ENCODE results near the gene SLC25A21.
"Not testable (repeated sequence)": the region's sequence is repeated elsewhere in the genome, so short reads cannot be mapped to it uniquely, and the experiment has no call there.

SLC25A21 gene

GRCh38 chr14:37036669-37037341 is 135.6 kb downstream of the SLC25A21 start:
- no peak for DNase-seq

DNA sequence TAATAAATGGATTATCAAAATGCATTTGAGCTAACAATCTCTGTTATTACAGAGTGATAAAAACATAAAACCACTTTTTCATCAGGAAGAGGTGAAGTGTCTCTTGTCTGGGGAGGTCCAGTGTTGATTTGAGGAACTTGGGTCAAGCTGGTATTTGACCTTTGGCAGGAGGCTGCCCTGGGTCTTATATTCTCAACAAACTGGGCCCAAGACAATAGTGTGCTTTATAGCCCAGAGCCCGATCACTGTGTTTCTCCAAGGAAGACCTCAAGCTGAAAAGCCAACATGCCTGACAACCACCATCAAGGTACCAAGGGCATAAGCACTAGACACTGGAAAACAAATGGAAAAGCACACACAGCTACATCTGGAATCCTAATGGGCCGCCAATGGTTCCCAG is 137.0 kb downstream of the SLC25A21 start:
- DNase-seq = no peak

- DNase-seq = no peak
These were observed 137.8 kb downstream of the SLC25A21 start for GRCh38 chr14:37034410-37035285.

- no peak for DNase-seq
These were observed 139.5 kb downstream of the SLC25A21 start for GRCh38 chr14:37032863-37033262.

DNA sequence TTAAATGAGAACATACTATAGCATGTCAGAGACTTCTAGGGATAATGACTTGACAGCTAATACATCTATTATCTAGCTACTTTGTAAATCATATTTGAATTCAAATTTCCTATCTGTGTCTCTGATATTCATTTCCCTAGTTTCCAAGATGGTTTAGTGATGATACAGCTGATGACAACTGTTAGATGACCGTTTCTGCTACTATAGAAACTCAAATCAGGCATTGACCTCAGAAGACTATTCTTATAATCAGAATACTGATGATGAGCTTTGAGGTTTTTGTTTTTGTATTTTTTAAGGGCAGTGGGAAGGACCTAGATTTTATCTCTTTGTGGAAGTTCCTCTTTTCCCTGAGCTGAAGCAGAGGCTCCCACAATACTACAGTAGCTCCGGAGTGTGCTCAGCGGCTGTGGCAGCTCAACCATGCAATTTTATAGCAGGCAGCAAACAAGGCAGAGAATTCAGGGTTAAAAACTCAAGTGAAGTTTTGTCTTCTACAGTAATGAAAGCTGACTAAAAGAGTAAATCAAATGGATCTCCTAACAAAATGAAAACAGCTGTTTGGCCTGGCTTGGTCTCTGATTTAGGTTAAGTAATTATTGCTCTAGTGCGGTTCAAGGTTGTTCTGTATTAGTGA is 145.1 kb downstream of the SLC25A21 start:
- DNase-seq = no peak

DNA sequence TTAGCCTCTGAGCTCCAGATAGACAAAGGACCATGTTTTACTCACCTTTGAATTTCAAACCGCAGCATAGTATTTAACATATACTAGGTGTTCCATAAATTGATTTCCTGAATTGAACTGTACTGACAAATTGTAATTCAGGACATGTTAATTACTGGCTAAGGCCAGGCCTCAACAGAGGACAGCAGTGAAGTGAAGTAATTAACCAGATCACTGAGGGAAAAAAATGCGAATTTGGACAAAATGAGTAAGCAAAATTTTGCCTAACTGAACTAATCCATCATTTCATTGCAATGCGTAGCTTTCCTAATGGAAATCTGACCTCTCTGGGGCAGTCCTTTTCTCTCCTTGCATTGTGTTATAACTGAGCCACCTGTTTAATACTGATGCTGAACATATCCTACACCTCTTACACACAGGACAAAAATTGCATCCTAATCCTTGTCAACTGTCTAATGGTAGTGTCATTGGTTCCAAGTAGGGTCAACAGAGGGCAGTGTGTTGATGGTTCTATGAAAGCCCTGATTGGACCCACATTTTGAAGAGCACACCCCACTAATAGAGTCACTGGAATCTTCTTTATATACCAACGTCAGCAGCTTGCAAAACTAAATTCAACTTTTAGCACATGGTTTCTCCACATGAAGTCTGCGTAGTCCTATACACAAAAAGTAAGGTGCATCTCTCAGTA is 148.4 kb downstream of the SLC25A21 start:
- no peak for DNase-seq

DNA sequence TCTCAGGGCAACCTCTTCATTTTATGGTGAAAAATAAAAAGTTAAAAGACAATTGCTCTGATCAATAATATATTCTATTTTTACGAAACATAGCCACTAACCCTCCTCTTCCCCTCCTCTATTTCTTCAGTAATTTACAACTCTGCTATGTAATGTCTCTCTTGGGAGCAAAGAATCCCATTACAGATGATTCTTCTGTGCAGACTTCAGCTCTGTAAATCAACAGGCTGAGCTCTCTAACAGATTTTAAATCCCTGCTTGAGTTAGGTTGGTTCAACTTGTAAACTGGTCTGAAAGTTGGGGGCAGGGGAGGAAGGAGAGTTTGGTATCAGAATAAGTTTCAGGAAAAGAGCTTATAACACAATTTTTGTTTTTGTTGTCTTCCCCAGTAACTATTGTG is 151.0 kb downstream of the SLC25A21 start:
- DNase-seq = no peak

- DNase-seq = no peak
These were observed 152.9 kb downstream of the SLC25A21 start for GRCh38 chr14:37019488-37019887.

GRCh38 chr14:37018571-37019240 is 153.7 kb downstream of the SLC25A21 start:
- no peak for DNase-seq

DNA sequence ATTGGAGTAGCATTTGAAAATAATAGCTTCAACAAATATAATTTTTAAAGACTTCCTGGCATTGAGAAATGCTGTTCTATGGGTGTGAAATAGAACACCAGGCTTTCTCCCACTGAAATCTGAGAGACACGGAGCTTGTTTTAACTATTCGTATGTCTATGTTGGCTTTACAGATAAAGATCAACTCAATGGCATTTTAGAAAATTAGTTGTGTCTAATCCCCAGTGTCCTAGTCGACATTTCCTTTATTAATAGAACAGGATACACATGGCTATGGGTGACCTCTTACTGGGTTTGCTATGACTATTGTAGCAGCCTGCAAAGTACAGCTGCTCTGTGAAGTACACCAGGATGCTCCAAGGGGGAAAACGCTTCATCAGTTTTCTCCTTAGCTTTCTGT is 159.3 kb downstream of the SLC25A21 start:
- DNase-seq = no peak

DNA sequence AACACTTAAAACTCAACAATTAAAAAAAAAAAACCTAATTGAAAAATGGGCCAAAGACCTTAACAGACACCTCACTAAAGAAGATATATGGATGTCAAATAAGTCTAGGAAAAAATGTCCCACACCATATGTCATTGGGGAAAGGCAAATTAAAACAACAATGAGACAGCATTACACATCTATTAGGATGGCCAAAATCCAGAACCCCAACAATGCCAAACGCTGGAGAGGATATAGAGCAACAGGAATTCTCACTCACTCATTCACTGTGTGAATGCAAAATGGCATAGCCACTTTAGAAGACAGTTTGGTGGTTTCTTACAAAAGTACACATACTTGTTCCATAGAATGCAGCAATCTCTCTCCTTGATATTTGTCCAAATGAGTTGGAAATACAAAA is 173.7 kb downstream of the SLC25A21 start:
- no peak for DNase-seq

- no peak for DNase-seq
These were observed 174.6 kb downstream of the SLC25A21 start for GRCh38 chr14:36997843-36998242.

DNA sequence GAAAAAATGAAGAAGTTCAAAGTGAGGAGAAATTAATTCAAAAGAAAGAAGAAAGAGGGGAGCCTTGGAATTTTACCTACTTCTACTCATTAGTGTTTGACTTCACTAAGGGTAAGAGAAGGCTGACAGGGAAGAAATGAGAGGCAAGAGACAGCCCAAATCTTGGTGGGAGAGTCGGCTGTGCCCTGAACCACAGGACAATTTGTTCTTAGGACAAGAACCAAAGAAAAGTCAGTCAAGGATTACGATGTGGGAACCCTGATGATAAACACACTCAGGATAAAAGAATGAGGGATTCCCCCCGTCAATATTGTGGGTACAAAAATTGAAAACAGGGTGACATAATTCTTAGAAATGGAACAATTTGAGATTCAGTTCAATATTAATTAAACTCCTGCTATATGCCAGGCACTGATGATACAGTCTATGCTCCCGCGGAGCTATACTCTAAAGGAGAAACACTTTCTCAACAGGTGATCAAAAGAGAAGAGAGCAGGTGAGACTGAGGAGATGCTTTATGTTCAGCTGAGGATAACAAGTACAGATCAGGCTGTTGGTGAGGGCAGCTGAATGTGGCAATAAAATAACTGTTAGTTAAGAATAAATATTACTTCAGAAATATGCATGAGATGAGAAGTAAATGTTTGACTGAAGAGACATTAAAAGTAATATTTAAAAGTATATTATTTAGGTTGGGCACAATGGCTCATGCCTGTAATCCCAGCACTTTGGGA is 175.4 kb downstream of the SLC25A21 start:
- DNase-seq = no peak

- DNase-seq = no peak
These were observed 176.1 kb downstream of the SLC25A21 start for GRCh38 chr14:36996133-36996856.

DNA sequence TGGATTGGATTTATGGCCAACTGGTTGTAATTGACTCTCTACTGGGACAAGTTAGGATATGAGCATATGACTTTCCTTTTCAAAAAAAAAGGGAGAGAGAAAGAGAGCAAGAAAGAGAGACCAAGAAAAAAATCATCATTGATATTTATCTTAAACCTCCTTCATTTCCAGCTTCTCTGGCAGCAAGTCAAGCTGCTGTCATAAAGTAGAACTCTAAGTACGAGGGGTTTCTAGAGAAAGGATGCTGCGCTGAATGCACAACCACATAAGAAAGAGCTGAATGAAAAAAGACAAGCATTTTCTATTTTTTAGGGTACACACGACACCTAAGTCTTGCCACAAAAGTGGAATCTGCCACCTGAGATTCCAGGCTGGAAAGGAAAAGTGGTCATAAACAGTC is 182.6 kb downstream of the SLC25A21 start:
- DNase-seq = no peak

DNA sequence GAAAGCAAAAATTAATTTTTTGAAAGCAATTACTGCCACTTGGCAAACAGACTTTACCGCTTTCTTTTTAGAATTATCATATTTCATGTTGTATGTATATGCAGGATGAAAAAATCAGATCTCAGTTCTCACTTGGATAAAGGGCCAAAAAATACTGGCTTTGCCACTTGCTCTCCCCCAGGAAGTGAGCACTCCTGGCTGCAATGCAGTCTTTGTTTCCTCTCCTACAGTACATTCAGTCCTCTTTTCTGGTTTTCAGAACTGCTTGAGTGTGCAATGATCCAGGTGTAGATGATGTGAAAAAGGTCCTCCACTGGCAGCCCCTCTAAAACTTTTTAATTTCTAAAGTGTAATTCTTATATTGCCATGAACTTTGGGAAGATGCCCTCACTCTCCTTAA is 183.4 kb downstream of the SLC25A21 start:
- DNase-seq = no peak

DNA sequence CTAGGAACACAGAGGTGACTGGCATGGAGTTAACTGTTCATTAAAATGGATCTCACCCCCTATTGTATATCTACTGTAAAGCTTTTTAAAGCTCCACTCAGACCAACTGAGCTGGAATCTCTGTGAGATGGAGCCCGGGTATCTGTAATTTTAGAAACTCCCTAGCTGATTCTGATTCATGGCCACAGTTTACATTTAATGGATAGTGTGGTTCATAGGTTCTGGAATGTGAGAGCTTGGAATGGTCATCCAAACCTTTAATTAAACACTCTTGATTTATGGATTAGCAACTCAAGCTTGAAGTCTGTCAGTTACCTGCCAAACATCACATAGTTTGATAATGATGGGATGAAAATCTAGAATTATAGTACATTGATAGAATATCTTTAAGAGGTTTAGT is 183.8 kb downstream of the SLC25A21 start:
- no peak for DNase-seq

GRCh38 chr14:36986407-36986806 is 186.0 kb downstream of the SLC25A21 start:
- DNase-seq = no peak

DNA sequence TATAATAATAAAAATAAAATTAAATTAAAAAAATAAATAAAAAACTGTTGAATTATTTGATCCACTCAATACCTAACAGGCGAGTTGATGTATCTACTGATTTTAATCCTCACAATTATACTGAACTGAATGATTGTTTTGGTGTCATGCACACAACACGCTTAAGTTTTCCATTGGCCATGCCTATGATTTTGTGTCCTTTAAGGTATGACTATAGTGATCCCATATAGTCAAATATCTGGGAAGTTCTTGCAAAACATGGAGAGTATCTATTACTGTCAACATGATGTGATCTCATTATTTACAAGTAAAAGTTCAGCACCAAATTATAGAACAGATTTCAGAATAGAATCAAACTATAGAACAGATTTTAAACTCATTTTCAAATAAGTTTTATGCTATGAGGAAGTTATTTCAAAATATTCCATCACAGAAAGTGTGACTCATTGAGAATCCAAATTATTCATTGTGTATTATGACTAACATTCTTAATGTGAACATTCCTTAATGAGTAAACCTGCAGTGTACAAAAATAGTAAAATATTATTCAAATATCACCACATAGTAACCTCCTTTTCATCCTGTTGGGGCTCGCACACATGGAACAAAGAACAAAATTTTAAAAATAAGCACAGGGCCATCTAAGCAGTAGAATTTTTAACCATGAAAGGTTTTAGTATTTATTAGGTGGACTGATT is 190.4 kb downstream of the SLC25A21 start:
- DNase-seq = no peak

DNA sequence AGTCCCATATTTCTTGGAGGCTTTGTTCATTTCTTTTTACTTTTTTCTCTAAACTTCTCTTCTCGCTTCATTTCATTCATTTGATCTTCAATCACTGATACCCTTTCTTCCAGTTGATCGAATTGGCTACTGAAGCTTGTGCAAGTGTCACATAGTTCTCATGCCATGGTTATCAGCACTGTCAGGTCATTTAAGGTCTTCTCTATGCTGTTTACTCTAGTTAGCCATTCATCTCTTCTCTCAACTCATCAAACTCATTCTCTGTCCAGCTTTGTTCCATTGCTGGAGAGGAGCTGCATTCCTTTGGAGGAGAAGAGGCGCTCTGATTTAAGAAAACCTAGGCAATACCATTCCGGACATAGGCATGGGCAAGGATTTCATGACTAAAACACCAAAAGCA is 192.0 kb downstream of the SLC25A21 start:
- not testable (repeated sequence) for DNase-seq

DNA sequence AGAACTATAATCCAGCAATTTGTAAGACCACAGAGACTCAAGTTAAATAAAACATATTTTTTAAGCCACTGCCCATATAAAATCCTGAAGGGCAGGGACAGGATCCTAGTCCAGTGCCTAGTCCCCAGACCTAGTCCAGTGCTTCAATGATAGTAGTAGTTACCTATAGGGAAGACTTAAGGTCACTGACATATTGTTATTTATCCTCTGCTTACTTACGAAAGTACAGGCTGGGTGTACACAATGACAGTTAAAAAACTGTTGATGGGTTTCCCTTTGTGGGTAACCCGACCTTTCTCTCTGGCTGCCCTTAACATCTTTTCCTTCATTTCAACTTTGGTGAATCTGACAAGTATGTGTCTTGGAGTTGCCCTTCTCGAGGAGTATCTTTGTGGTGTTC is 192.5 kb downstream of the SLC25A21 start:
- no peak for DNase-seq

Data from NCI-H524 treated with DMSO at 0.1 percent for 48 hours (cell line).